ENCODE results near the gene FARSA. TPM values are rescaled to one million over a fixed set of nuclear protein-coding genes. Genes with fewer than 3 reads are reported as not detected.

Gene FARSA
- total and polyA plus RNA-seq, 10 of the 15 experiments (the other 5 are each of a cell fraction or from before 2014, with no cell fraction given), result 20.3 to 212 (median 76.4) TPM

GRCh38 chr19:12935071-12935470 lies 1.6 kb upstream of the FARSA start (continued):
- TF ChIP-seq HCFC1 (IDR thresholded peaks at IDR 0.05; ENCODE audit: low read length), result no peak
- TF ChIP-seq GABPA (IDR thresholded peaks at IDR 0.05; ENCODE audit: low read depth), result no peak
- TF ChIP-seq RFX5 (IDR thresholded peaks at IDR 0.05; ENCODE audit: low read depth, low read length), result no peak
- TF ChIP-seq NR2C1 (IDR thresholded peaks at IDR 0.05), result no peak

- H3K9ac ChIP-seq (ENCODE audit: control insufficient read depth, insufficient read depth, low read length), result peak overlapping the region; percentile 95
- RAD21 ChIA-PET (ENCODE audit: unreplicated experiment), result interaction anchor here (0.5 to 2.4 kb wide), 7 partner anchors 33 to 1612 kb away, joined by 3 to 11 read pairs (median 4); partner anchors contain the start of gene GCDH
- DNase-seq (ENCODE audit: low read depth, low spot score), result no peak
- H3K27me3 ChIP-seq (replicated peaks in 1 of 2; ENCODE audit: control insufficient read depth in 2 of 2, insufficient read depth in 2 of 2, low read length in 1 of 2), result no peaks in the 10 kb centered on the region
- POLR2A ChIA-PET, result interaction anchor here (0.5 to 2.7 kb wide), 14 partner anchors 11 to 396 kb away, joined by 3 to 9 read pairs (median 4); partner anchors contain the start of genes DNASE2, GCDH, SYCE2 and TRIR
- H3K9me3 ChIP-seq (replicated peaks; ENCODE audit: control insufficient read depth, insufficient read depth, low read length), result no peaks in the 10 kb centered on the region
- peak overlapping the region; percentile 67 for H3K4me2 ChIP-seq (ENCODE audit: control insufficient read depth, insufficient read depth)
- H3K4me3 ChIP-seq, result peak overlapping the region; percentile 91
- CTCF ChIA-PET, result interaction anchor here (0.5 to 2.4 kb wide), 10 partner anchors 14 to 1572 kb away, joined by 3 to 18 read pairs (median 4); partner anchors contain the start of genes DNASE2, GCDH and SYCE2
- SMC1A ChIA-PET (ENCODE audit: uncharacterized antibody, unreplicated experiment), result interaction anchor here (0.6 to 3.2 kb wide), 9 partner anchors 8 to 97 kb away, joined by 3 to 14 read pairs (median 6); partner anchors contain the start of genes GCDH and SYCE2
- no TSS peak for BruUV-seq (replicated peaks)
- peak overlapping the region; percentile 68 for H2AFZ ChIP-seq (ENCODE audit: control insufficient read depth, low read depth, low read length)
- 20% methylated on average over 16 of the region's 16 CpGs for WGBS (ENCODE audit: insufficient coverage, insufficient replicate concordance, low lambda C conversion rate, missing lambda C conversion rate)
- no peaks in the 10 kb centered on the region; the same call in 1 of the 2 replicates for H4K20me1 ChIP-seq (ENCODE audit: control insufficient read depth, insufficient read depth)
- peak overlapping the region; percentile 82 for H3K27ac ChIP-seq (ENCODE audit: control insufficient read depth, insufficient read depth)
- peaks cover 32% of the 10 kb centered on the region for H3K79me2 ChIP-seq (ENCODE audit: control insufficient read depth, insufficient read depth, low read length)
- ATAC-seq, result peak; percentile 26
- in situ Hi-C loops (cut with MboI), result no loop called here
- TF ChIP-seq YY1 (IDR thresholded peaks at IDR 0.05; ENCODE audit: low read depth, low read length) (no peak), SMC3 (IDR thresholded peaks at IDR 0.05; ENCODE audit: borderline replicate concordance, low read length) (no peak), CREM (IDR thresholded peaks at IDR 0.05; ENCODE audit: low read depth) (peak; percentile 26; the same call in 1 of the 2 replicates), PBX3 (IDR thresholded peaks at IDR 0.05; ENCODE audit: insufficient replicate concordance, low read depth, low read length) (no peak), CBFB (IDR thresholded peaks at IDR 0.05; ENCODE audit: low read depth) (0 out of 2 replicates have a peak, but pooled peaks have one; percentile 4), POLR2AphosphoS2 (IDR thresholded peaks at IDR 0.05; ENCODE audit: low read depth, low read length) (no peak), MXI1 (IDR thresholded peaks at IDR 0.05; ENCODE audit: low read depth, low read length) (no peak), PAX8 (IDR thresholded peaks at IDR 0.05) (no peak), CREB1 (IDR thresholded peaks at IDR 0.05; ENCODE audit: low read depth) (peak; percentile 83; the same call in 1 of the 2 replicates), TCF7 (IDR thresholded peaks at IDR 0.05; ENCODE audit: borderline replicate concordance) (no peak), SUZ12 (IDR thresholded peaks at IDR 0.05; ENCODE audit: unreplicated experiment) (no peak), FOXK2 (IDR thresholded peaks at IDR 0.05) (no peak)
- peaks cover 7 to 19% of the 10 kb centered on the region in 2 experiments; a peak in 3 of 4 replicates for H3K36me3 ChIP-seq (ENCODE audit: control insufficient read depth in 2 of 2, insufficient read depth in 2 of 2, low read length in 1 of 2)
- intact Hi-C loops (cut with micrococcal nuclease; ENCODE audit: unreplicated experiment), result no loop called here
- peaks cover 14% of the 10 kb centered on the region for H3K4me1 ChIP-seq (ENCODE audit: control insufficient read depth, insufficient read depth, low read length)
- no peak for FAIRE-seq
Measured at GRCh38 chr19:12932392-12933286, 872 bp downstream of the FARSA start.

All from GM12878 (cell line).